ENCODE results near the gene TDRD6. TPM values are rescaled to one million over a fixed set of nuclear protein-coding genes. Genes with fewer than 3 reads are reported as not detected.

Gene TDRD6
- total RNA-seq, 2 experiments from 2014 or later = 3.5 to 4.5 TPM

DNA sequence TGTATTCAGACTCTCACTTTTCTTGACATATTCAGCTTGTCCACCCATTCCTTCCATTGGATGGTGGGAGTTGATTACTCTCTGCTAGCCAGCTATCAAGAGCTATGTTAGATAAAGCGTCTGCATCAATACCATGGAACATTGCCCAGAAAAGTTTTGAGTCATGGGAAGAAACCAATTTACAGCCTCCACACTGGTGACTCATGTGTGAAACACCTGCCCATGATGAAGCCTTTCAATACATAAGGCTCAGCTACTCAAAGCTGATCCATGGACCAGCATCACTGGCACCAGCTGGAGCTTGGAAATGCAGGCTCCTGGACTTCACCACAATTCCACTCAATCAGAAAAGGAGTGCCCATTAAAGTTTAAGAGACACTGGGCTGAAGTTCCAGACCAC, 31.4 kb downstream of the TDRD6 start:
- no peak overlapping the region for H3K27ac ChIP-seq (ENCODE audit: low read depth, low read length, poor library complexity, severe bottlenecking)
- DNase-seq (ENCODE audit: low spot score) = no peak
- H3K36me3 ChIP-seq (ENCODE audit: insufficient read depth, low read length) = no peaks in the 10 kb centered on the region
- no peak overlapping the region for H3K4me3 ChIP-seq (ENCODE audit: low read depth, low read length, poor library complexity, severe bottlenecking)
- H2AFZ ChIP-seq (ENCODE audit: low read length) = no peak overlapping the region
- H3K9me3 ChIP-seq (ENCODE audit: low read length) = no peaks in the 10 kb centered on the region
- BruUV-seq (replicated peaks) = no TSS peak
- H3K4me2 ChIP-seq (ENCODE audit: low read length) = no peak overlapping the region
- no peaks in the 10 kb centered on the region for H3K79me2 ChIP-seq (ENCODE audit: insufficient read depth, low read depth, low read length)
- TF ChIP-seq EZH2phosphoT487 (IDR thresholded peaks at IDR 0.05; ENCODE audit: borderline replicate concordance, low read depth, low read length) = no peak
- TF ChIP-seq, protein P1, sequence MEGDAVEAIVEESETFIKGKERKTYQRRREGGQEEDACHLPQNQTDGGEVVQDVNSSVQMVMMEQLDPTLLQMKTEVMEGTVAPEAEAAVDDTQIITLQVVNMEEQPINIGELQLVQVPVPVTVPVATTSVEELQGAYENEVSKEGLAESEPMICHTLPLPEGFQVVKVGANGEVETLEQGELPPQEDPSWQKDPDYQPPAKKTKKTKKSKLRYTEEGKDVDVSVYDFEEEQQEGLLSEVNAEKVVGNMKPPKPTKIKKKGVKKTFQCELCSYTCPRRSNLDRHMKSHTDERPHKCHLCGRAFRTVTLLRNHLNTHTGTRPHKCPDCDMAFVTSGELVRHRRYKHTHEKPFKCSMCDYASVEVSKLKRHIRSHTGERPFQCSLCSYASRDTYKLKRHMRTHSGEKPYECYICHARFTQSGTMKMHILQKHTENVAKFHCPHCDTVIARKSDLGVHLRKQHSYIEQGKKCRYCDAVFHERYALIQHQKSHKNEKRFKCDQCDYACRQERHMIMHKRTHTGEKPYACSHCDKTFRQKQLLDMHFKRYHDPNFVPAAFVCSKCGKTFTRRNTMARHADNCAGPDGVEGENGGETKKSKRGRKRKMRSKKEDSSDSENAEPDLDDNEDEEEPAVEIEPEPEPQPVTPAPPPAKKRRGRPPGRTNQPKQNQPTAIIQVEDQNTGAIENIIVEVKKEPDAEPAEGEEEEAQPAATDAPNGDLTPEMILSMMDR (conservative IDR thresholded peaks at IDR 0.05; ENCODE audit: low read length) = no peak
- ChIA-PET POLR2A (interaction anchor here (1.3 kb wide), 1 partner anchor 14 kb away, joined by 3 read pairs; no protein-coding TSS in a partner anchor), CTCF (ENCODE audit: unreplicated experiment) (no interaction called here)
- no peaks in the 10 kb centered on the region for H4K20me1 ChIP-seq (ENCODE audit: insufficient read depth, low read length)
- H3K9me2 ChIP-seq (ENCODE audit: insufficient read depth, low read length) = no peaks in the 10 kb centered on the region
- intact Hi-C loops (cut with micrococcal nuclease; ENCODE audit: unreplicated experiment) = no loop called here
- no peaks in the 10 kb centered on the region for H3K4me1 ChIP-seq (ENCODE audit: insufficient read depth, low read length, poor library complexity, severe bottlenecking)

DNA sequence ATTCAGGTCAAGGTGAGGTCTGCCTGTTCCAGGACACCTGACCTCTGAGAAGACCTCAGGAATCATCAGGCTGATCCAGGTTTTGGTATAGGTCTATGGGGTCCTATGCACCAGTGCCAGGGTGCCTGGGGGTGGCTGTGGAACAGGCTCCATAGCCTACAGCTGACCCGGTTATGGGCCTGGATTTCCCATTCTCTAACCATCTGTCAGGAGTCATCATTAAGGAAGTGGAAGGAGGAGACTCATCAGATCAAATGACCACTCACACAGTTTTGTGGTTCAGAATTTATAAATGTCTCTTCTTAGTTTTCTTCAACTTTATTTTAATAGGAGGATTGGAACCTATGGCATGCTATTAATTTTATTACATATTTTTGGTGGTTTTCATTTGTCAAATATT, 32.7 kb downstream of the TDRD6 start:
- intact Hi-C loops (cut with micrococcal nuclease; ENCODE audit: unreplicated experiment) = no loop called here
- DNase-seq (ENCODE audit: low spot score) = no peak
- POLR2A ChIA-PET = no interaction called here
- no peaks in the 10 kb centered on the region for H3K4me1 ChIP-seq (ENCODE audit: insufficient read depth, low read length, poor library complexity, severe bottlenecking)
- H3K4me2 ChIP-seq (ENCODE audit: low read length) = no peak overlapping the region
- no peaks in the 10 kb centered on the region for H3K9me2 ChIP-seq (ENCODE audit: insufficient read depth, low read length)
- TF ChIP-seq, protein P1 (conservative IDR thresholded peaks at IDR 0.05; ENCODE audit: low read length) = no peak
- no peak for TF ChIP-seq EZH2phosphoT487 (IDR thresholded peaks at IDR 0.05; ENCODE audit: borderline replicate concordance, low read depth, low read length)
- H3K27ac ChIP-seq (ENCODE audit: low read depth, low read length, poor library complexity, severe bottlenecking) = no peak overlapping the region
- no TSS peak for BruUV-seq (replicated peaks)
- H3K4me3 ChIP-seq (ENCODE audit: low read depth, low read length, poor library complexity, severe bottlenecking) = no peak overlapping the region
- H3K79me2 ChIP-seq (ENCODE audit: insufficient read depth, low read depth, low read length) = no peaks in the 10 kb centered on the region
- H3K36me3 ChIP-seq (ENCODE audit: insufficient read depth, low read length) = no peaks in the 10 kb centered on the region
- no peaks in the 10 kb centered on the region for H4K20me1 ChIP-seq (ENCODE audit: insufficient read depth, low read length)
- no peaks in the 10 kb centered on the region for H3K9me3 ChIP-seq (ENCODE audit: low read length)
- CTCF ChIA-PET (ENCODE audit: unreplicated experiment) = no interaction called here
- H2AFZ ChIP-seq (ENCODE audit: low read length) = no peak overlapping the region

DNA sequence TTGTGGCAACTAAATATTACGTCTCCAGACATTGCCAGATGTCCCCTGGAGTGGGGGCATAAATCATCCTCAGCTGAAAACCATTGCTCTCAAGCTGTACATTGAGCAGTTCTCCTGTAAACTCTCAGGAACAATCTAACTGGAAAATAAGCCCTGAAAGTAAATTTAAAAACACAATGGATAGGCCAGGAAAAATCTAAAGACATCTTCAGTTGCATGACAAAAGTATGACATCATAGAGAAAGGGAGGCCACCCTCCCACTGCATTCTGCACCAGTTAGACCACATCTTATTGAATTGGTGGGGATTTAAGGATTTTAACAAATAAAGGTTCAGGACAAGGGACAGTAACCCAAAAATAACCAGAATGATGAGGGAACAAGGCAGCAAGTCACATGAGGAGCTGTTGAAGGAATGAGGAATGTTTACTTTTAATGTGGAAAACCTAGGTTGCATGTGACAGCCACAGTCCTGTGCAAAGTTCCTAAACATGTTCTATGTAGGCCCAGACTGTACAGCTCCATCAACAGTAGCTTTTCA, 42.2 kb downstream of the TDRD6 start:
- Histone ChIP-seq H3K27ac (ENCODE audit: low read depth, low read length, poor library complexity, severe bottlenecking) (no peak overlapping the region), H3K4me2 (ENCODE audit: low read length) (no peak overlapping the region), H3K36me3 (ENCODE audit: insufficient read depth, low read length) (no peaks in the 10 kb centered on the region), H3K79me2 (ENCODE audit: insufficient read depth, low read depth, low read length) (no peaks in the 10 kb centered on the region), H3K4me1 (ENCODE audit: insufficient read depth, low read length, poor library complexity, severe bottlenecking) (no peaks in the 10 kb centered on the region), H3K9me2 (ENCODE audit: insufficient read depth, low read length) (no peaks in the 10 kb centered on the region), H2AFZ (ENCODE audit: low read length) (no peak overlapping the region), H3K4me3 (ENCODE audit: low read depth, low read length, poor library complexity, severe bottlenecking) (no peak overlapping the region), H4K20me1 (ENCODE audit: insufficient read depth, low read length) (no peaks in the 10 kb centered on the region), H3K9me3 (ENCODE audit: low read length) (no peaks in the 10 kb centered on the region)
- intact Hi-C loops (cut with micrococcal nuclease; ENCODE audit: unreplicated experiment) = no loop called here
- POLR2A ChIA-PET = no interaction called here
- no peak for TF ChIP-seq EZH2phosphoT487 (IDR thresholded peaks at IDR 0.05; ENCODE audit: borderline replicate concordance, low read depth, low read length)
- TF ChIP-seq, protein P1 (conservative IDR thresholded peaks at IDR 0.05; ENCODE audit: low read length) = no peak
- no TSS peak for BruUV-seq (replicated peaks)
- no peak for DNase-seq (ENCODE audit: low spot score)
- CTCF ChIA-PET (ENCODE audit: unreplicated experiment) = no interaction called here
